GM18907 (cell line): ENCODE results near the gene HDGFL2.
"Not testable (repeated sequence)": the region's sequence is repeated elsewhere in the genome, so short reads cannot be mapped to it uniquely, and the experiment has no call there.

Experiments
- ATAC-seq: cut with Tn5 transposase; IDR thresholded peaks from one replicate; pipeline ENCODE4 v1.9.1; 2021; ENCODE audit warnings: mild to moderate bottlenecking, moderate library complexity; ENCODE audit not compliant: unreplicated experiment

The HDGFL2 gene

DNA sequence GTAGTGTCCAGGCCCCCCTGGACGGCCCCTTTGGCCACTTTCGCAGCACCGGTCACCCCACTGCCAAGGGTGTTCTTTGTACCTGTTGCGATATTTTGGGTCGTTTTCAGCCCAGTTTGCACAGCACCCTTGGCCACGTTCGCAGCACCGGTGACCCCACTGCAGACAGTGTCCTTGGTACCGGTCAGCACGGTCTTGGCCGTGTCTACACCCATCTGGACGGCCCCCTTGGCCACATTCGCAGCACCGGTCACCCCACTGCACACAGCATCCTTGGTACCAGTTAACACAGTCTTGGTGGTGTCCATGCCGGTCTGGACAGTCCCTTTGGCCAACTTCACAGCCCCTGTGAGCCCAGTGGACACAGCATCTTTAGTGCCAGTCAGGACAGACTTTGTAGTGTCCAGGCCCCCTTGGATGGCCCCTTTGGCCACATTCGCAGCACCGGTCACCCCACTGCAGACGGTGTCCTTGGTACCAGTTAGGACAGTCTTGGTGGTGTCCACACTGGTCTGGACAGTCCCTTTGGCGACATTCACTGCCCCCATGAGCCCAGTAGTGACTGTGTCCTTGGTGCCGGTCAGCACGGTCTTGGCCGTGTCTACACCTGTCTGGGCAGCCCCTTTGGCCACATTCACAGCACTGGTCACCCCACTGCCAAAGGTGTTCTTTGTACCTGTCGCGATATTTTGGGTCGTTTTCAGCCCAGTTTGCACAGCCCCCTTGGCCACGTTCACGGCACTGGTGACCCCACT, 39.4 kb downstream of the HDGFL2 start:
- ATAC-seq, result no peak

DNA sequence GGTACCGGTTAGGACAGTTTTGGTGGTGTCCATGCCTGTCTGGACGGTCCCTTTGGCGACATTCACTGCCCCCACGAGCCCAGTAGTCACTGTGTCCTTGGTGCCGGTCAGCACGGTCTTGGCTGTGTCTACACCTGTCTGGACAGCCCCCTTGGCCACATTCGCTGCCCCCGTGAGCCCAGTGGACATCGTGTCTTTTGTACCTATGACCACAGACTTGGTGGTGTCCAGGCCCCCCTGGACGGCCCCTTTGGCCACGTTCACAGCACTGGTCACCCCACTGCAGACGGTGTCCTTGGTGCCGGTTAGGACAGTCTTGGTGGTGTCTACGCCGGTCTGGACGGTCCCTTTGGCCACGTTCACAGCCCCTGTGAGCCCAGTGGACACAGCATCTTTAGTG, 40.0 kb downstream of the HDGFL2 start:
- ATAC-seq, result no peak

DNA sequence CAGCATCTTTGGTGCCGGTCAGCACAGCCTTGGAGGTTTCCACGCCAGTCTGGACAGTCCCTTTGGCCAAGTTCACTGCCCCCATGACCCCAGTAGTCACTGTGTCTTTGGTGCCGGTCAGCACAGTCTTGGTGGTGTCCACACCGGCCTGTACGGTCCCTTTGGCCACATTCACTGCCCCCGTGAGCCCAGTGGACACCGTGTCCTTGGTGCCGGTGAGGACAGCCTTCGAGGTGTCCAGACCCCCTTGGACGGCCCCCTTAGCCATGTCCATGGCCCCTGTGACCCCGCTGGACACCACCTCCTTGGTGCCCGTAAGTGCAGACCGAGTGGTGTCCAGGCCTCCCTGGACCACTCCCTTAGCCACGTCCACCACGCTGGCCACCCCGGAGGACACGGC, 41.2 kb downstream of the HDGFL2 start:
- no peak for ATAC-seq

DNA sequence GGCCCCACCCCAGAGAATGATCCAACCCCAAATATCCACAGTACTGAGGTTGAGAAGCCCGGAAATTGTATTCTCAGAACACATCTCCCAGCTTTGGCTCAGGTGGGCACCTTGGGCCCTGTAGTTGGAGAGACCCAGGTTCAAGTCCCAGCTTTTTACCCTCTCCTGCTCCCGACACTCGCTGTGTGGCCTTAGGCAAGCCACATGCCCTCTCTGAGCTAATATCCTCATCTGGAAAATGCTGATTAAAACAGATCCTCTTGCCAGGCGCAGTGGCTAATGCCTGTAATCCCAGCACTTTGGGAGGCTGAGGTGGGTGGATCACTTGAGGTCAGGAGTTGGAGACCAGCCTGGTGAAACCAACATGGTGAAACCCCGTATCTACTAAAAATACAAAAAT, 43.6 kb downstream of the HDGFL2 start:
- ATAC-seq, result no peak

DNA sequence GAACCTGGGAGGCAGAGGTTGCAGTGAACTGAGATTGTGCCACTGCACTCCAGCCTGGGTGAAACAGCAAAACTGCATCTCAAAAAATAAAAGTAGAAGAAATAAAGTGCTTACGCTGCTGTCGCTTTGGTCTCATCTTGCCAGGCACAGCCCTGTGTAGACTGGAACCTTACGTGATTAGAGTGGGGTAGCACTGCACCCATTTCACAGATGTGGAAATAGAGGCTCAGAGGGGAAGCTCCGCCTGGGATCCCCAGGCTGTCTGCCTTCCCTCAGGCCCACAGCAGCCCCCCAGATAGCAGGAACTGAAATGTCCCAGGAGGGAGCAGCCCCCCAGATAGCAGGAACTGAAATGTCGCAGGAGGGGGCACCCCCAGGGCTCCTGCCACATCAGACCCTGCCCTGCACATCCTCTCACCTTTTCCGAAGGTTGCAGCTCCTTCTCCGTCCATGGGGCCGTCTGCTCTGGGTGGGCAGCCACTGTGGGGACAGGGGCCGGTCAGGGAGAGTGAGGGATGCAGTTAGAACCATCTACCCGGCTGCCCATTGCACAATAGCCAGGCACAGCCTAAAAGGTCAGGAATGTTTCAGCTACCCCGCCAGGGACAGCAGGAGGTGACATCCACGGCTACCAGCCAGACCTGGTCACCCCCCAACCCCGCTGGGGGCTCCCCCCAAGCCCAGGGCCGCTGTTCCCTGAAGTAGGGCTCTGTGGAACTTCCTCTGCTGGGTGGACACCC, 44.3 kb downstream of the HDGFL2 start:
- no peak for ATAC-seq

DNA sequence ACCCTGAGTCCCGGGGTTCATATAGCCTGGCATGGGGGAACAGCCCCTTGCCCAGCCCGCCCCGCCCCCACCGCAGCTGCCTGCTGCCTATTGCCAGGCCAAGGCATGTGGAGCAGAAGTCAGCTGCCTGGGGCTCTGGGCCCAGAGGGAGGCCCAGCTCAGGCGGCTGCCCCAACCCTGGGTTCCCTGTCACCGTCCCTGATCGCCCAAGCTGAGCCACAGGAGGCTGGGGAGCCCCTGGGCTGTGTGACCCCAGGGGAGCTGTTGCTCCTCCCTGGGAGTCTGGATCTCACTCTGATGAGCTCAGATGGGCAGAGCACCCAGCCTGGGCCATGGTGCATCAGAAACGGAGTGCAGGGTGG, 44.8 kb downstream of the HDGFL2 start:
- ATAC-seq, result no peak

DNA sequence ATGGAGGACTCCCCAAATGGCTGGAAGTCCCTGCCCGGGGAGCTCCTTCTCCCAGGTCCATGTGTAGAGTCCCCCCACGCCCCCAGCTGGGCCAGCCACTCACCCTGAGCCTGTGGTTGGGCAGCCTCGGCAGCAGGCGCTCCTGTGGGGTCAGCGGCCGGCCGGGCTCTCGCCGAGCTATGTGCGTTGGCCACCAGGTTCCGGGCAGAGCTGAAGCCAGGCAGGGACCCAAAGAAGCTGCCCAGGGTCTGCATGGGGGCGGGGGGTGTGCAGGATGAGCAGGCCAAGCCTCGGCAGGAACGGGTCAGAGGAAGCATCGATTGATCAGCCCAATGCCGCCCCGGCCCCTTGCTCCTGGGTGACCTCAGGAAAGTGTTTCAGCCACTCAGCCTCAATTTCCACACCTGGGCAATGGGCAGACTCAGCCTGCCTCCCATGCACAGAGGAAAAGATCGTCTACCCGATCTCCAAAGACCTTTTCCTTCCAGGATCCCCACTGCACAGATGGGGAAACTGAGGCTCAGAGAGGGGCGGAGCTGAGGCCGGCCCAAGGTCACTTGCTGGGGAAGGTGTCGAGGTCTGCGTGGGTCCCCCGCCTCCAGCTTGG, 45.5 kb downstream of the HDGFL2 start:
- ATAC-seq, result no peak

DNA sequence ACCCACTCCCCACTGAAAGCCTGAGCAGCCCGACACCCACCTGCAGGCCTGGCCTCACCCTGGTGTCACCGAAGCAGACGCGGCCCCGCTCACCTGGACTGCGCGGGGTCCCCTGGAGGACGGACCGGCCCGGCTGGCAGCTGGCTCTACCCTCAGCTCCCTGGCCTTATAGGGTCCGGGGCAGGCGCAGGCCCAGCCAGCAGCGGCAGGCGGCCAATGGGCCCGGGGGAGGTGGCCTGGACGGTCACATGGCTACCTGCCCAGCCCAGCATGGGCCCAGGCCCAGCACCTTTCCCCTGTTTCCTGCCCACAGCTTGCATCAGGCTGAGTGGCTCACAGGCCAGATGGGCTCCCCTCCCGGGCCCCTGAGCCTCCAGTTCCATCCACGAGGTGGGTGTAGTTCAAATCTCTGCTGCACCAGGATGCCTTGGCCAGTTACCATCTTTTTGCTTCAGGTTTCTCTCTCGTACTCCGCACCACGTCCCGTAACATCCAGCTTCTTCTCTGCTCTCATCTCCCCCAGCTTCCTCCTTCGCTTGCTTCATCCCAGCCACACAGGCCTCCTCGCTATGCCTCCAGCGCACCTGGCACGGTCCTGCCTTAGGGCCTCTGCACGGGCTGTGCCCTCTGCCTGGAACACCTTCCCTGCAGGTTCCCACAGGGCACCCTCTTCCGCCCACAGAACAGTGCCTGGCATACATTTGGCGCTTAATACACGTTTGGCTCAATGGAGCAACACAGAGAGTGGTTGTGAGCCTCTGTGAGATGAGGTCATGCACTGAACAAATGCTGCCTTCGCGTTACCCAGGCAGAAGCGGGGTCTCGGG, 46.5 kb downstream of the HDGFL2 start, which contains the start of gene PLIN4:
TSS of gene PLIN4 (minus strand) at position 142 of the 827 bp plus-strand sequence. CDS start 214 bp downstream, outside the sequence.
- ATAC-seq, result no peak

DNA sequence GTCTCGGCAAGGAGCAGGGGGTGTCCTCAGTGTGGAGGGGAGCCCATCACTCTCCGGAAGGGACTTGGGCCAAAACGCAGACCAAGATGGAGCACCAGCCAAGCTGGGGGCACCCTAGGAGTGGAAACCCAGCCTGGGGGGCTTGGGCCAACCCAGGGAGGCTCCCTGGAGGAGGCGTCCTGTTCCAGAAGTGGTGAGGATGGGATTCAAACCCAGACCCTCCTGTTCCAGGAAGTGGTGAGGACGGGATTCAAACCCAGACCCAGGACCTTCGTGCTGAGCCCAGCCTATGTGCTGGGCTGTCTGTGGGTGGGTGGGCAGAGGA, 47.0 kb downstream of the HDGFL2 start:
- ATAC-seq, result no peak

DNA sequence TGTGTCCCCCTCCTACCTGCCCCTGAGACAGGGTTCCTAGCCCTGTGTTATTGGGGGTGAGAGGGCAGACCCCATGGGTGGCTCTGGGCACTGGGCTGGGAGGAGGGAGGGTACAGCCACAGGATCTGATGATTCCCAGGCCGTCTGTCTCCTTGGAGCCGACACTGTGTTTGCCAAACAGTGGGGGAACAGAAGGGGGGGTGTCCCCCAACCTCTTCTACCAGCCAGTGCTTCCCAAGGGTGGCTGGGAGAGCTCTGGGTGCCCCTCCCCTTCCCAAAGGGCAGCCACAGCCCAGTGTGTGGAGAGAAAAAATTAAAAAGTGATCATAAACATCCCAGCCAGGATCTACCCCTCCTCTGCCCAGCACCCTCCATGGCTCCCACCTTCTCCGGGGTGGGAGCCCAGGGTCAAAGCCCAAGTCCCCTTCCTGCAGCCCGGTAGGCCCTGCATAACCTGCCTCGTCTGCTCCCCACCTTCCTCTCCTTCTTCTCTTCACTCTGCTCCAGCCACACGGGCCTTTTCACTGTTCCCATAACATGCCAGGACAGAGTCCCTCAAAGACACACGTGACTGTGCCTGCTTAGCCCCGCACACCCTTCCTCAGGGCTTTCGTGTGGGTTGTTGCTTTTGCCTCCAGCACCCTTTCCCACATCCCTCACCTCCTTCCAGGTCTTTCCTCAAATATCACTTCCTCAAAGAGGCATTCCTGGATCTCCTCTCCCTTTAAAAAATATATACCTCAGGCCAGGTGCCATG, 47.6 kb downstream of the HDGFL2 start:
- ATAC-seq, result no peak

DNA sequence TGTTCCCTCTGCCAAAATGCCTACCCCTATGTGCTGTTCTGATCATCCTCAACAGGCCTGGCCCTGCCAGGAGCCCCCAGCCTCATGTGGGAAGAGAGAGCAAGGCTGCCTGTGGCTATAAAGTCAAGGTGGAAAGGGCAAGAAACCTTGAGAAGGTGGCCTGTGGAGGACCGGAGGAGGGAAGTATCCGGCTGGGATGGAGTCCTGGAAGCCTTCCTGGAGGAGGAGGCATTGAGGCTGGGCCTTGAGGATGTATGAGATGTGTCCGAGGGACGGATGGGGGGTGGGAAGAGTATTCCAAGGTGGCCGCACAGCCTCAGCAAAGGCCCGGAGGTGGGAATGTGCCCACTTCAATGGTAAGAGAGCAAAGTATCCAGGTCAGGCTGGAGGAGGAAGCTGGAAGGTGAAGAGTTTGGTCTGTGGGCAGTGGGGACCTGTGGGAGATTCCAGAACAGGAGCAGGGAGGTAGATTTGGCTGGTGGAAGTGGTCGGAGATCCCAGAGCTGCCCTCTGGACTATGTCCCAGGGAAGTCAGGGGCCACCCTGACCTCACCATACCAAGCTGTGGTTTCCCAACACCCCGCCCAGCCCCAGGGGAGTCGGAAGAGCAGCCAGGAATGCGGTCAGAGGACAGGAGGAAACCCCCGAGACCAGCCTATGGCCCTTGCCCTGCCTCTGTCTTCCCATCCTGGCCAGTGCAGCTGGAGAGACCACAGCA, 49.2 kb downstream of the HDGFL2 start:
- ATAC-seq, result no peak

DNA sequence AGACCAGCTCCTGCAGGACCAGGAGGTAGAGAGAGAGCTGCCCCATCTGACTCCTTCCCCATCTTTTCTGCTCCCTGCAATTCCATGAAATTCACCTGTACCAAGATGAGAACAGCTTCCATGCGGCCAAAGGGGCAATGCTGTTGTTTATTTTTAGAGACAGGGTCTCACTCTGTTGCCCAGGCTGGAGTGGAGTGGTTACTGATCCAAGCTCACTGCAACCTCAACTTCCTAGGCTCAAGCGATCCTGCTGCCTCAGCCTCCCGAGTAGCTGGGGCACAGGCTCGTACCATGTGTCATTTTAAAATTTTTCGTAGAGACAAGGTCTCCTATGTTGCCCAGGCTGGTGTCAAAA, 49.8 kb downstream of the HDGFL2 start:
- ATAC-seq, result no peak

DNA sequence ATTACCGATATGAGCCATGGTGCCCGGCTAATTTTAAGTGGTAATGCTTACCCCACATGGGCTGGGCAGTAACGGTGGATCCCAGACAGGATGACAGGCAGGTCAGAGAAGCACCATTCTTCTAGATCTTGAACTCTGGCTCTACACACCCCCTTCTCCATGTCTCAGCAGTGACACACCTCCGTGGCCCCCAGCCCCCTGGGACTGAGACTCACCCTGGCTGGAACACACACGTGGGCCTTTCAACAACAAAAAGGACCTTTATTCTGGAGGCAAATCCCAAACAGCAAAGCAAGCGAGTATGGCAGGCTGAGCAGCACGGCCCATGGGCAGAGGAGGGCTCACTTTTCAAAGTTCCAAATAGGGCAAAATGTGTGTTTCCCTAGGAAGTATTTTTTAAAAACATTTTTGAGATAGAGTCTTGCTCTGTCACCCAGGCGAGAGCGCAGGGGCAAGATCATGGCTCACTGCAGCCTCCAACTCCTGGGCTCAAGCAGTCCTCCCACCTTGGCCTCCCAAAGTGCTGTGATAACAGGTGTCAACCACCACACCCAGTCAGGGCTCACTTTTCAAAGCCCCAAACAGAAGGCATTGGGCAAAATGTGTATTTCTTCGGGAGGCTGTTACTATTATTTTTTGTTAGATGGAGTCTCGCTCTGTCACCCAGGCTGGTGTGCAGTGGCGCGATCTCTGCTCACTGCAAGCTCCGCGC, 50.4 kb downstream of the HDGFL2 start:
- ATAC-seq, result no peak

DNA sequence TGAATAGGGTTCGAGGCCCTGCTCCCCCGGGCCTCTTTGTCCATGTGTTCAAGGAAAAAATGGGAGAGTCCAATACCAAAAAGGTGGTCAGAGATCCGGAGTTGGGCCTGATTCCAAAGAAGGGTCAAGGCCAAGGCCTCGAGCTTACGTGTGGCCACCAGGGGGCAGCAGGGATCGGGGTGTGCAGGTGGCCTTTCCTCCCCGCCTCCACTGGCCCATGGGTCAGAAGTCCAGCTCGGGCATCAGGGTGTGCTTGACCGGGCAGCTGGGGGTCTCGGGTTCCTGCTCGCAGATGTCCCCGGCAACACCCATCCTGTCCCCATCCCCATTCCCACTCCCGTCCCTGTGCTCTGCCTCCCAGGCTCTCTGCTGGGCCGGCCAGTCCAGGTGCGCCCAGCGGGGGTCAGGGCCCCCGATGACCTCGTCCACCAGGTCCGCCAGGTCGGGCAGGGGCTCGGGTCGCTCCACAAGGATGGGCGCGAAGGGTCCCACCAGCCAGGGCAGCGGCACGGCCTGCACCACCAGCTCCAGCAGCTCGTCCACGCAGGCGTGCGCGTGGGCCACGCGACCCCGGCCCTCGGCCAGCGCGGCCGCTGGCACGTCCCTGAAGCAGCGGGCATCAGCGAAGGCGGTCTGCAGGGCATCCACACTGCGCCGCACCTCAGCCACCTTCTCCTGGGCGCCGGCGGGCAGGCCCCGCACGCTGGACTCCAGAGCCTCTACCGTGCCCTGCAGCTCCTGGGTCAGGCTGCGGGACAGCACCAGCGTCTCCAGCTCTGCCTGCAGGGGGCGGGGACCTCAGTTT, 51.4 kb downstream of the HDGFL2 start:
- ATAC-seq, result no peak

DNA sequence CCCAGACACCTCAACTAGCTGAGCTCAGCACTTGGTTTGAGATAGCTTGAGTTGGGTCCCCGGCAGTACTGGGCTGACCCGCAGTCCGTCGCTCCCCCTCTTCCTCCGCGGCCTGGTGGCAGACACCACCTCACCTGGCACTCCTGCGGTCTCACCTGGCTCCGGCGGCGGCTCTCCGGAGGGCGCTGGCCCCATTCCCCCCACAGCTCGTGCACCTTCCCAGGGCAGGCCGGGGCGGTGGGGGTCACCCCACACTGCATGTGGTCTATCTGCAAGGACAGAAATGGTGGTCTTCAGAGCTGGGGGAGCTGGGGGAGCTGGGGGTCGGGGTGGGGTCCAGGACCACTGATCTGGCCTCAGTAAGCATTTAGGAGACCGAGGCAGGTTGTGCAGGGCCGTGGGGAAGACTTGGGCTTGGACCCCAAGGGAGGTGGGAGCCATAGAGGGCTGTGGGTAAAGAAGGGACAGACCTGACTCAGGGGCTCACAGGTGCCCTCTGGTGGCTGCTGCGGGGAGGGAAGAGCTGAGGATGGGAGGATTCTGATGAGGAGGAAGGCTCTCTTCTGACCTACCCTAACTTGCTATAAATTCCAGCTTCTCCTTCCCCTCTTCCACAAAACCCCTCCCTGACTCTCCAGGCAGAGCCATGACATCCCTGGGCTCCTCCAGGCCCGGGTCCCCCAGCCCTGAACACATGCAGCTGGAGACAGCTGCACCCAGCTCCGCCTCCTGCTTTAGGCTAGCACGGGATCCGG, 52.9 kb downstream of the HDGFL2 start:
- ATAC-seq, result no peak

DNA sequence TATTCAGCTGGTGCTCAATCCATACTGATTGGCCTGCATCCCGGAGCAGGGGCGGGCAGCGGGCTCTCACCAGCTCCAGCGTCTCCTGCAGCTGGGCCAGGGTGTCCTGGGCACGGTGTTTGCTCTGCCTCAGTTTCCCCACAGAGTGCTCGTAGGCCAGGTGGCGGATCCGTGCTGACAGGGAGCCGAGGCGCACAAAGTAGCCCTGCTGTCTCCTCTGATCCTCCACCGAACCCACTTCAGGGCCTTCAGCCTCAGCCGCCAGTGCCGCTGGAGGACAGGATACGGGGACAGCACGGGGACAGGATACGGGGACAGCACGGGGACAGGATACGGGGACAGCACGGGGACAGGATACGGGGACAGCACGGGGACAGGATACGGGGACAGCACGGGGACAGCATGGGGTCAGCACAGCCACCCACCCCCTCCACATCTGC, 53.5 kb downstream of the HDGFL2 start:
- ATAC-seq, result no peak

DNA sequence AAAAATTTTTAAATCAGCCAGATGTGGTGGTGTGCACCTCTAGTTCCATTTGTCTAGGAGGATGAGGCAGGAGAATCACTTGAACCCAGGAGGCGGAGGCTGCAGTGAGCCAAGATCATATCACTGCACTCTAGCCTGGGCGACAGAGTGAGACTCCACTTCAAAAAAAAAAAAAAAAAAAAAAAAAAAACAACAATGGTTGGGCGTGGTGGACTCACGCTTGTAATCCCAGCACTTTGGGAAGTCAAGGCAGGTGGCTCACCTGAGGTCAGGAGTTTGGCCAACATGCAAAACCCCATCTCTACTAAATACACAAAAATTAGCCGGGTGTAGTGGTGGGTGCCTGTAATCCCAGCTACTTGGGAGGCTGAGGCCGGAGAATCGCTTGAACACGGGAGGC, 55.3 kb downstream of the HDGFL2 start:
- ATAC-seq, result not testable (repeated sequence)

DNA sequence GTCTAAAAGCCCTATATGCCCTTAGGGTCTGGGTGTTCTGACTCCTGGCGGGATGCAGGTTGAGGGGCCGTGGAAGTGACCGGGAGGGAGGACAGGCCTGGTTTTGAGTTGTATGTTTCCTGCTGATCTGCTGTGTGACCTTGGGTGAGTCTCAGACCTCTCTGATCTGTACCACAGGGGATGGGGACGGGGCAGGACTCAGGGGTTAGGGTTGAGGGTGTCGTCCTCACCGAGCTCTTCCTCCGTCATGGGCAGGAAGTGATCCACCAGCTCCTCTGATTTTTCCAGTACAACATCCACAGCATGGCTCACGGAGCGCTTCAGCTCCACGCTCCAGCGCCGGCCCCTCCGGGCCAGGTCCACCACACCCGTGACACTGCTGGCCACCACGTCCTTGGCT, 56.7 kb downstream of the HDGFL2 start:
- ATAC-seq, result no peak
